ENCODE results near the gene ZNF536.

The ZNF536 gene

DNA sequence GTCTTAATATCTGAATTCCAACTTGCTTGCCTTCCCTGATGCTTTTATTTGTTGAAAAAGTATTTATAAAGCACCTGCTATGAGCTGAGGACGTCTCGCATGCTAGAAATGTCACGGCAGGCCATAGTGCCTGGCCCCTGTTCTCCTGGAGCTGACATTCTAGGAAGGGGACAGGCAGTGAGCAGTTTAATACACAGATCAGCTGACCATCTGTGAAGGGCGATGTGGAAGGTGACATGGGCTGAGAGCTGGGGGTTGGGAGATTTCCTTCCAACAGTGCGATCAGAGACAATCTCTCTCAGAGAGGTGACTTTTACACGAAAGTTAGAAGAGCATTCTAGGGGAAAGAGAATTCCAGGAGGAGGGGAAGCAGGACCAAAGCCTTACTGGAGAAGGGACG is 153.2 kb downstream of the ZNF536 start:
- H3K9ac ChIP-seq (ENCODE audit: low read length): no peak overlapping the region
- no peaks in the 10 kb centered on the region for H3K9me3 ChIP-seq (ENCODE audit: insufficient read depth, low read length)
- no peaks in the 10 kb centered on the region for H4K20me1 ChIP-seq (ENCODE audit: insufficient read depth, low read length)
- TF ChIP-seq, protein P1, sequence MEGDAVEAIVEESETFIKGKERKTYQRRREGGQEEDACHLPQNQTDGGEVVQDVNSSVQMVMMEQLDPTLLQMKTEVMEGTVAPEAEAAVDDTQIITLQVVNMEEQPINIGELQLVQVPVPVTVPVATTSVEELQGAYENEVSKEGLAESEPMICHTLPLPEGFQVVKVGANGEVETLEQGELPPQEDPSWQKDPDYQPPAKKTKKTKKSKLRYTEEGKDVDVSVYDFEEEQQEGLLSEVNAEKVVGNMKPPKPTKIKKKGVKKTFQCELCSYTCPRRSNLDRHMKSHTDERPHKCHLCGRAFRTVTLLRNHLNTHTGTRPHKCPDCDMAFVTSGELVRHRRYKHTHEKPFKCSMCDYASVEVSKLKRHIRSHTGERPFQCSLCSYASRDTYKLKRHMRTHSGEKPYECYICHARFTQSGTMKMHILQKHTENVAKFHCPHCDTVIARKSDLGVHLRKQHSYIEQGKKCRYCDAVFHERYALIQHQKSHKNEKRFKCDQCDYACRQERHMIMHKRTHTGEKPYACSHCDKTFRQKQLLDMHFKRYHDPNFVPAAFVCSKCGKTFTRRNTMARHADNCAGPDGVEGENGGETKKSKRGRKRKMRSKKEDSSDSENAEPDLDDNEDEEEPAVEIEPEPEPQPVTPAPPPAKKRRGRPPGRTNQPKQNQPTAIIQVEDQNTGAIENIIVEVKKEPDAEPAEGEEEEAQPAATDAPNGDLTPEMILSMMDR (IDR thresholded peaks at IDR 0.05; ENCODE audit: low read depth, low read length): no peak
- no peak for TF ChIP-seq EZH2phosphoT487 (IDR thresholded peaks at IDR 0.05; ENCODE audit: low read depth)
- H3K36me3 ChIP-seq (replicated peaks; ENCODE audit: low read depth, low read length): no peaks in the 10 kb centered on the region
- H3K27me3 ChIP-seq (ENCODE audit: low read depth, low read length): no peaks in the 10 kb centered on the region
- H3K4me3 ChIP-seq (ENCODE audit: low read length): no peak overlapping the region
- H2AFZ ChIP-seq (ENCODE audit: low read depth, low read length): no peak overlapping the region
- no peaks in the 10 kb centered on the region for H3K4me1 ChIP-seq (ENCODE audit: low read length)
- no peaks in the 10 kb centered on the region for H3K79me2 ChIP-seq (ENCODE audit: low read length)
- no peak overlapping the region for H3K4me2 ChIP-seq (ENCODE audit: low read length)
- H3K27ac ChIP-seq (ENCODE audit: low read length): no peak overlapping the region

DNA sequence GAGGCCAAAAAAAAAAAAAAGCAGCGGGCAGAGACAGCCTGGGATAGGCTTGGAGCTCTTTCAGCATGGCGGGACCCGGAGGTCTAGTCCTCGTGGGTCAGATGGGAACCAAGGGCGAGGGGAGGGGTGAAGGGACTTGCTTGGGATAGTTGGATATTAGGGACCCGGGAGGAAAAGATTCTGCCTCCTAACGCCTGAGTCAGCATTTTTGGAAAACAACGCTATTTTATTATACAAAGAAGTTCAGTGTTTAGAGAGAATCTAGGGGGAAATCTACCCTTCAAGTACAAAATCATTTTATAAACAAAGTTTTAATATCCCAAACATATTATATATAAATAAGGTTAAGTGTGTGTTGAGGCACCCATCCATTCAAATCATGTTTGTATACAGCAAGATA is 156.7 kb downstream of the ZNF536 start:
- H3K79me2 ChIP-seq (ENCODE audit: low read length): no peaks in the 10 kb centered on the region
- H3K9ac ChIP-seq (ENCODE audit: low read length): no peak overlapping the region
- no peaks in the 10 kb centered on the region for H3K4me1 ChIP-seq (ENCODE audit: low read length)
- H3K4me3 ChIP-seq (ENCODE audit: low read length): no peak overlapping the region
- H3K36me3 ChIP-seq (replicated peaks; ENCODE audit: low read depth, low read length): no peaks in the 10 kb centered on the region
- H3K9me3 ChIP-seq (ENCODE audit: insufficient read depth, low read length): no peaks in the 10 kb centered on the region
- H3K27me3 ChIP-seq (ENCODE audit: low read depth, low read length): no peaks in the 10 kb centered on the region
- no peak overlapping the region for H2AFZ ChIP-seq (ENCODE audit: low read depth, low read length)
- H4K20me1 ChIP-seq (ENCODE audit: insufficient read depth, low read length): no peaks in the 10 kb centered on the region
- no peak overlapping the region for H3K27ac ChIP-seq (ENCODE audit: low read length)
- TF ChIP-seq, protein P1 (IDR thresholded peaks at IDR 0.05; ENCODE audit: low read depth, low read length): no peak
- no peak for TF ChIP-seq EZH2phosphoT487 (IDR thresholded peaks at IDR 0.05; ENCODE audit: low read depth)
- H3K4me2 ChIP-seq (ENCODE audit: low read length): no peak overlapping the region

DNA sequence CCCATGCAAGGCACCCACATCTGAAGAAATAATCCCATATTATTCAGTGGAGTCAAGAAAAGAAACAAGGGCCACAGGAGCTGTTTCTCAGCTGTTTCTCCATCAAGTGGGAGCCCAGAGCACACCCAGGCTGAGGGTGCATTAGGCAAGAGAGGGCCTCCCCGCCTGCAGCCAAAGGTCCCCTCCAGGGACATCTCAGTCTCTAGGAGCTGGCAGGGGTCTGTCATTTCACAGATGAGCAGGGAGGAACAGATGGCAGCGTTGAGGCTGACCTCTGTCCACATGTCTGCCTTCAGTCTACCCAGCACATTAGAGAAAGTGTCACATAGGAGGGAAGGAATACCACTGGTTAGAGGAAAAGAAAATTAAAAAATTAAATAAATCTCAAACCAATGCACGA is 157.7 kb downstream of the ZNF536 start:
- no peak overlapping the region for H3K9ac ChIP-seq (ENCODE audit: low read length)
- no peak overlapping the region for H2AFZ ChIP-seq (ENCODE audit: low read depth, low read length)
- no peaks in the 10 kb centered on the region for H3K4me1 ChIP-seq (ENCODE audit: low read length)
- H3K4me2 ChIP-seq (ENCODE audit: low read length): no peak overlapping the region
- no peaks in the 10 kb centered on the region for H3K79me2 ChIP-seq (ENCODE audit: low read length)
- H3K36me3 ChIP-seq (replicated peaks; ENCODE audit: low read depth, low read length): no peaks in the 10 kb centered on the region
- H4K20me1 ChIP-seq (ENCODE audit: insufficient read depth, low read length): no peaks in the 10 kb centered on the region
- H3K27me3 ChIP-seq (ENCODE audit: low read depth, low read length): no peaks in the 10 kb centered on the region
- TF ChIP-seq, protein P1 (IDR thresholded peaks at IDR 0.05; ENCODE audit: low read depth, low read length): no peak
- TF ChIP-seq EZH2phosphoT487 (IDR thresholded peaks at IDR 0.05; ENCODE audit: low read depth): no peak
- no peaks in the 10 kb centered on the region for H3K9me3 ChIP-seq (ENCODE audit: insufficient read depth, low read length)
- H3K27ac ChIP-seq (ENCODE audit: low read length): no peak overlapping the region
- no peak overlapping the region for H3K4me3 ChIP-seq (ENCODE audit: low read length)

DNA sequence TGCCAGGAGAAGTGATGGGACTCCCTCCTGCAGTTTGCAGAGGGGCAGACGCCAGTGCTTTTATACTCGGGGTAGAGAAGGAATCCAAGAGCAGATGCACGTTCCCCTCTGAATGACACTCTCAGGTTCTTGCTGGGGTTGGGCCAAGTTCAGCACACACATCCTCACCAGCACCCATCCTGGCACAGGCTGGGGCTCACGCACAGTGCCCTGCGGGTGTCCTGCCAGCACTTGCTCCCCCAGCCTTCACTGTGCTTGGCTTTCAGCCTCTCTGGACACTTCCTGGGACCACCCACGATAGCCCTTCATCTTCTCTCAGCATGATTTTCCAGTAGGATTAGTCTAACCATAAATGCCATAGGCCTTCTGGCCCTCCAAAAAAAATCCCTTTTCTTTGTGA is 158.6 kb downstream of the ZNF536 start:
- H3K9ac ChIP-seq (ENCODE audit: low read length): no peak overlapping the region
- no peaks in the 10 kb centered on the region for H3K4me1 ChIP-seq (ENCODE audit: low read length)
- no peak overlapping the region for H3K4me2 ChIP-seq (ENCODE audit: low read length)
- no peak overlapping the region for H2AFZ ChIP-seq (ENCODE audit: low read depth, low read length)
- H3K79me2 ChIP-seq (ENCODE audit: low read length): no peaks in the 10 kb centered on the region
- H3K4me3 ChIP-seq (ENCODE audit: low read length): no peak overlapping the region
- H4K20me1 ChIP-seq (ENCODE audit: insufficient read depth, low read length): no peaks in the 10 kb centered on the region
- no peak for TF ChIP-seq EZH2phosphoT487 (IDR thresholded peaks at IDR 0.05; ENCODE audit: low read depth)
- TF ChIP-seq, protein P1 (IDR thresholded peaks at IDR 0.05; ENCODE audit: low read depth, low read length): no peak
- no peaks in the 10 kb centered on the region for H3K27me3 ChIP-seq (ENCODE audit: low read depth, low read length)
- no peak overlapping the region for H3K27ac ChIP-seq (ENCODE audit: low read length)
- no peaks in the 10 kb centered on the region for H3K36me3 ChIP-seq (replicated peaks; ENCODE audit: low read depth, low read length)
- H3K9me3 ChIP-seq (ENCODE audit: insufficient read depth, low read length): no peaks in the 10 kb centered on the region

Measured in OCI-LY3 (cell line).